ENCODE measurements around the gene SULT2A1.
"Not testable (repeated sequence)": the region's sequence is repeated elsewhere in the genome, so short reads cannot be mapped to it uniquely, and the experiment has no call there.

SULT2A1 gene

DNA sequence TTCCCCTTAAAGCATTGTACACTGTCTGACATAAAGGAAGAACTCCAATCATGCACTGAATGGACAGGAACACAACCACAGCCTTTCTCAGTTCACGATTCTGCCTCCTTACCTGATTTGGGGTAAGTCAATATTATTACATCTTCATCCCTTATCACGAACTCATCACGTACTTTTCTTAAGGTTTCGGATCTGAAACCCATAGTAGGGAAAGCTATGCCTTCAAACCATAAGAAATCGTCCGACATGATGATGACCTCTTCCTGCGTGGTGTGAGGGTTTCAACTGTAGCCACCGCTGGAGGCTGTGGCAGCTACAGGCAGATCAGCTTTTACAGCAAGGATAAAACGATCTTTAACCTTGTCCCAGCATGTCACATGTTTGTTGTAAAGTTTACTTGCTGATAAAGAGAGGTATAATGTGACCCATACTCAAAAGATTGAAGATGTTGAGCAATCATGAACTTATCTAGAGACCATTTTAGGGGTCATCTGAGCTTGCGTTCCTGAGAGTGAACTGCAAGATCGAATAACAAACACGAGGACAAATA lies at the start of gene SULT2A1:
Gene SULT2A1, minus strand, starts transcription at position 306 of the 550 bp plus-strand sequence. Its CDS starts 58 bp downstream, at position 248.
- H3K4me3 ChIP-seq (ENCODE audit: low read length) = no peak within 1 kb of the TSS
- TF ChIP-seq, protein P1, sequence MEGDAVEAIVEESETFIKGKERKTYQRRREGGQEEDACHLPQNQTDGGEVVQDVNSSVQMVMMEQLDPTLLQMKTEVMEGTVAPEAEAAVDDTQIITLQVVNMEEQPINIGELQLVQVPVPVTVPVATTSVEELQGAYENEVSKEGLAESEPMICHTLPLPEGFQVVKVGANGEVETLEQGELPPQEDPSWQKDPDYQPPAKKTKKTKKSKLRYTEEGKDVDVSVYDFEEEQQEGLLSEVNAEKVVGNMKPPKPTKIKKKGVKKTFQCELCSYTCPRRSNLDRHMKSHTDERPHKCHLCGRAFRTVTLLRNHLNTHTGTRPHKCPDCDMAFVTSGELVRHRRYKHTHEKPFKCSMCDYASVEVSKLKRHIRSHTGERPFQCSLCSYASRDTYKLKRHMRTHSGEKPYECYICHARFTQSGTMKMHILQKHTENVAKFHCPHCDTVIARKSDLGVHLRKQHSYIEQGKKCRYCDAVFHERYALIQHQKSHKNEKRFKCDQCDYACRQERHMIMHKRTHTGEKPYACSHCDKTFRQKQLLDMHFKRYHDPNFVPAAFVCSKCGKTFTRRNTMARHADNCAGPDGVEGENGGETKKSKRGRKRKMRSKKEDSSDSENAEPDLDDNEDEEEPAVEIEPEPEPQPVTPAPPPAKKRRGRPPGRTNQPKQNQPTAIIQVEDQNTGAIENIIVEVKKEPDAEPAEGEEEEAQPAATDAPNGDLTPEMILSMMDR (conservative IDR thresholded peaks at IDR 0.05; ENCODE audit: low read depth, low read length) = no peak
- DNase-seq (ENCODE audit: low read depth) = no peak

DNA sequence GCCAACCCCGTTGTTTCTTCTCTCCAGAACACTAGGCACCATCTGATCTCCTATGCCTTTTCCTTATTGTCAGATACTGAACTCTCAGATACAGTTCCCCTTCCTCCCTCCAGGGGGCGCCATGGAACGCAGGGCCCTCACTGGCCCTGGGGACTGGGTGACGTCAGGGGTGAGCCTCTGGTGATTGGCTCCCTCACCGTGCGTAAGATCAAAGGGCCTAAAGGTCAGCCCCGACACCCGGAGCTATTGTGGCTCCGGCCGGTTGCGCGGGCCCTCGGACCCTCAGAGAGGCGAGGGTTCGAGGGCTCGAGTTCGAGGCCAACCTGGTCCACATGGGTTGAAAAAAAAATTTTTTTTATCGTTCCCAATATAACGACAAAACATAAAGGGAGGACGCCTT lies 42.5 kb upstream of the SULT2A1 start:
- DNase-seq (ENCODE audit: low read depth); H3K4me3 ChIP-seq (ENCODE audit: low read length): not testable (repeated sequence)

DNA sequence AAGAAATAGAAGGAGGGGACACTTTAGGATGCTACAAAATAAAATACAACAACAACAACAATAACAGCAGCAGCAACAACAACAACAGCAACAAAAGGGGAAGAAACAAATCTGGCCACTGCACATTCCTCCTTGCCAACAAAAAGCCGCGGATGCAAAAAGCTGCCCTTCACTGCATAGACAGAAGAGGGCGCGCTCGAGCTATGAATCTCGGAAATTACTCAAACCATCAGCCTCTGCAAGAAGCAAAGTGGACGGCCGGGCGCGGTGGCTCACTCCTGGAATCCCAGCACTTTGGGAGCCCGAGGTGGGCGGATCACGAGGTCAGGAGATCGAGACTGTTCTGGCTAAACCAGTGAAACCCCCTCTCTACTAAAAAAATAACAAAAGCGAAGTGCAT lies 34.0 kb upstream of the SULT2A1 start:
- H3K4me3 ChIP-seq (ENCODE audit: low read length); DNase-seq (ENCODE audit: low read depth): not testable (repeated sequence)

- H3K4me3 ChIP-seq (ENCODE audit: low read length); DNase-seq (ENCODE audit: low read depth): not testable (repeated sequence)
These were observed 24.1 kb upstream of the SULT2A1 start for GRCh38 chr19:47910191-47910590.

DNA sequence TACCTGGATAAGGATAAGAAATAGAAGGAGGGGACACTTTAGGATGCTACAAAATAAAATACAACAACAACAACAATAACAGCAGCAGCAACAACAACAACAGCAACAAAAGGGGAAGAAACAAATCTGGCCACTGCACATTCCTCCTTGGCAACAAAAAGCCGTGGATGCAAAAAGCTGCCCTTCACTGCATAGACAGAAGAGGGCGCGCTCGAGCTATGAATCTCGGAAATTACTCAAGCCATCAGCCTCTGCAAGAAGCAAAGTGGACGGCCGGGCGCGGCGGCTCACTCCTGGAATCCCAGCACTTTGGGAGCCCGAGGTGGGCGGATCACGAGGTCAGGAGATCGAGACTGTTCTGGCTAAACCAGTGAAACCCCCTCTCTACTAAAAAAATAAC lies 23.2 kb upstream of the SULT2A1 start:
- not testable (repeated sequence) for DNase-seq (ENCODE audit: low read depth)

GRCh38 chr19:47901370-47901769 lies 15.3 kb upstream of the SULT2A1 start:
- no peak overlapping the region for H3K4me3 ChIP-seq (ENCODE audit: low read length)
- DNase-seq (ENCODE audit: low read depth) = no peak
- TF ChIP-seq, protein P1 (conservative IDR thresholded peaks at IDR 0.05; ENCODE audit: low read depth, low read length) = no peak

More for the DNA sequence above, 23.2 kb upstream of the SULT2A1 start:
- not testable (repeated sequence) for H3K4me3 ChIP-seq (ENCODE audit: low read length)

GRCh38 chr19:47899335-47899734 lies 13.2 kb upstream of the SULT2A1 start:
- TF ChIP-seq, protein P1 (conservative IDR thresholded peaks at IDR 0.05; ENCODE audit: low read depth, low read length) = no peak
- DNase-seq (ENCODE audit: low read depth) = no peak
- no peak overlapping the region for H3K4me3 ChIP-seq (ENCODE audit: low read length)

- DNase-seq (ENCODE audit: low read depth) = no peak
- no peak overlapping the region for H3K4me3 ChIP-seq (ENCODE audit: low read length)
- TF ChIP-seq, protein P1 (conservative IDR thresholded peaks at IDR 0.05; ENCODE audit: low read depth, low read length) = no peak
These were observed 11.7 kb upstream of the SULT2A1 start for GRCh38 chr19:47897861-47898260.

GRCh38 chr19:47896773-47897172 lies 10.7 kb upstream of the SULT2A1 start:
- TF ChIP-seq, protein P1 (conservative IDR thresholded peaks at IDR 0.05; ENCODE audit: low read depth, low read length) = no peak

More at GRCh38 chr19:47896773-47897172, 10.7 kb upstream of the SULT2A1 start:
- DNase-seq (ENCODE audit: low read depth) = no peak
- H3K4me3 ChIP-seq (ENCODE audit: low read length) = no peak overlapping the region
